Erythroblast (primary cell): ENCODE measurements around the gene THBS4.

Experiments
- GATA1 ChIP-seq: IDR thresholded peaks from 2 replicates; pipeline ENCODE4 v1.6.1; 2011; ENCODE audit warnings: low read depth, mild to moderate bottlenecking, control low read depth, low read length, moderate library complexity
- POLR2A ChIP-seq: IDR thresholded peaks from 2 replicates; pipeline ENCODE4 v1.6.1; 2011; ENCODE audit warnings: mild to moderate bottlenecking, low read length

- TF ChIP-seq POLR2A (no peak), GATA1 (no peak)
Measured at GRCh38 chr5:80125962-80126480, 90.9 kb downstream of the THBS4 start.
